Suprapubic skin (tissue), 4 donors: ENCODE results near the gene MS4A12. TPM values are rescaled to one million over a fixed set of nuclear protein-coding genes. Genes with fewer than 3 reads are reported as not detected.

ENCODE experiments used
- DNase-seq, 2 donors: peaks; one replicate each; pipeline ENCODE4 v3.0.0-alpha.2; 2019; ENCODE audit warnings: low spot score in 2 of 2
- H3K27ac ChIP-seq: fragments of 200-600 bp; sonication (generic); one replicate; pipeline ENCODE4 v1.5.1; 2019
- H3K27me3 ChIP-seq: fragments of 200-600 bp; sonication (generic); one replicate; pipeline ENCODE4 v1.5.1; 2019
- H3K36me3 ChIP-seq: fragments of 200-600 bp; sonication (generic); one replicate; pipeline ENCODE4 v1.5.1; 2019
- H3K4me1 ChIP-seq: fragments of 200-600 bp; sonication (generic); one replicate; pipeline ENCODE4 v1.5.1; 2019
- H3K4me3 ChIP-seq: fragments of 200-600 bp; sonication (generic); one replicate; pipeline ENCODE4 v1.5.1; 2019; ENCODE audit warnings: mild to moderate bottlenecking
- H3K9me3 ChIP-seq: fragments of 200-600 bp; sonication (generic); one replicate; pipeline ENCODE4 v1.5.1; 2019
- EP300 ChIP-seq: sonication (generic); formaldehyde crosslinking; IDR thresholded peaks from one replicate; pipeline ENCODE4 v1.6.1; 2017; ENCODE audit warnings: antibody characterized with exemption
- POLR2A ChIP-seq, 2 donors: fragments of 450-650 bp; IDR thresholded peaks; one replicate each; pipeline ENCODE4 v1.6.1; 2017; ENCODE audit warnings: antibody characterized with exemption in 2 of 2, mild to moderate bottlenecking in 2 of 2, moderate library complexity in 2 of 2
- POLR2AphosphoS5 ChIP-seq, 3 donors: sonication (generic); formaldehyde crosslinking; IDR thresholded peaks; one replicate each; pipeline ENCODE4 v1.6.1; 2017; ENCODE audit warnings: antibody characterized with exemption in 3 of 3
- WGBS: methylation state at CpG from one replicate; pipeline ENCODE4 v1.1.5; 2018; 5-methylcytosine and 5-hydroxymethylcytosine counted together
- total RNA-seq, 4 donors: library from RNA; depleted of rRNA; stranded (reverse); fragments of >200 nt; gene quantifications; one replicate each; pipeline ENCODE4 v1.1.0, GENCODE V29; 2016
- TF ChIP-seq, protein P1 (sequence below), 2 donors: fragments of 200-600 bp in 1 of 2; fragments of 450-650 bp in 1 of 2; sonication (generic) in 1 of 2; IDR thresholded peaks; one replicate each; pipeline ENCODE4 v1.5.1; 2016 to 2019; ENCODE audit warnings: antibody characterized with exemption in 2 of 2, mild to moderate bottlenecking in 1 of 2, moderate library complexity in 1 of 2

Gene MS4A12
- total RNA-seq, 4 donors from 2014 or later = not detected

DNA sequence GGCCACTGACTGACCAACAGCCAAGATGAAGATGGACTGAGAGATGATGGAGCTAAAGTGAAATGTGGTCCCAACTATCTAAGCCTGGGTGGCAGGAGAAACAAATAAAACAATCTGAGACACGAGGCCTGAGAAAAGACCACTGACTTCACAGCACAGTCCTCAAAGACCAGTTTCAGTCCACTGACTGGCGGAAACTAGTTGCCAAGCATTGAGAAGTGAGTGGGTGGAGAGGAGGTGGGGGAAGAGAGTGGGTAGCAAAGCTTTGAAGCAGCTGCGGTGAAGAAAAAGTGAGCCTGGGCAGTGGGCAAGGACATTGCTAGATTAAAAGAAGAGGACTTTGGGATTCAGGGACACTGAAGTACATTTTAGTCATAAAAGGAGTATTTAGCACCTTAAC is 35.0 kb upstream of the MS4A12 start:
- WGBS = 72% methylated on average over 3 of the region's 3 CpGs
- H3K4me3 ChIP-seq = no peak overlapping the region
- TF ChIP-seq EP300 (no peak), POLR2A (IDR thresholded peaks at IDR 0.05) (no peak), POLR2AphosphoS5 (IDR thresholded peaks at IDR 0.05) (no peak)
- TF ChIP-seq, protein P1, sequence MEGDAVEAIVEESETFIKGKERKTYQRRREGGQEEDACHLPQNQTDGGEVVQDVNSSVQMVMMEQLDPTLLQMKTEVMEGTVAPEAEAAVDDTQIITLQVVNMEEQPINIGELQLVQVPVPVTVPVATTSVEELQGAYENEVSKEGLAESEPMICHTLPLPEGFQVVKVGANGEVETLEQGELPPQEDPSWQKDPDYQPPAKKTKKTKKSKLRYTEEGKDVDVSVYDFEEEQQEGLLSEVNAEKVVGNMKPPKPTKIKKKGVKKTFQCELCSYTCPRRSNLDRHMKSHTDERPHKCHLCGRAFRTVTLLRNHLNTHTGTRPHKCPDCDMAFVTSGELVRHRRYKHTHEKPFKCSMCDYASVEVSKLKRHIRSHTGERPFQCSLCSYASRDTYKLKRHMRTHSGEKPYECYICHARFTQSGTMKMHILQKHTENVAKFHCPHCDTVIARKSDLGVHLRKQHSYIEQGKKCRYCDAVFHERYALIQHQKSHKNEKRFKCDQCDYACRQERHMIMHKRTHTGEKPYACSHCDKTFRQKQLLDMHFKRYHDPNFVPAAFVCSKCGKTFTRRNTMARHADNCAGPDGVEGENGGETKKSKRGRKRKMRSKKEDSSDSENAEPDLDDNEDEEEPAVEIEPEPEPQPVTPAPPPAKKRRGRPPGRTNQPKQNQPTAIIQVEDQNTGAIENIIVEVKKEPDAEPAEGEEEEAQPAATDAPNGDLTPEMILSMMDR (IDR thresholded peaks at IDR 0.05) = no peak

DNA sequence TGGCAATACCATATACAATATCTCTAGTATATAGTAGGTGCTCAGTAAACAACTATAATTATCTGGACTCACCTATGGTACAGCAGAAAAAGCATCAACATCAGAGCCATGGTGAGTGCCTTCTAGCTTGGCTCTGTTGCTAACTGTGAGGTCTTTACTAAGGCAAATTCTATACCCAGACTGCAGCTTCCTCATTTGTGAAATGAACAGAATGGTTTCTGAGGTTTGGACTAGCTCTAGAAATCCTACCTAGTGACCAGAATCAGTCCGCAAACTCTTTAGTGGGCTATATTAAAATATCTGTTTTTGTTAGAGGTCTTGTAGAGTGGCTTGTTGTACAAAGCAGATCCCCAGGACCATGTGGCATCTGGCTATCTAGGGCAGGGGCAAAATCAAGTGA is 33.2 kb upstream of the MS4A12 start:
- Histone ChIP-seq H3K36me3 (no peaks in the 10 kb centered on the region), H3K27ac (no peak overlapping the region), H3K4me3 (no peak overlapping the region), H3K27me3 (no peaks in the 10 kb centered on the region), H3K9me3 (no peaks in the 10 kb centered on the region), H3K4me1 (no peaks in the 10 kb centered on the region)
- WGBS = 100% methylated on average over 1 of the region's 1 CpG
- TF ChIP-seq EP300 (no peak), POLR2A (IDR thresholded peaks at IDR 0.05) (no peak), POLR2AphosphoS5 (IDR thresholded peaks at IDR 0.05) (no peak)
- TF ChIP-seq, protein P1 (IDR thresholded peaks at IDR 0.05) = no peak
- DNase-seq = no peak

More for the DNA sequence above, 35.0 kb upstream of the MS4A12 start:
- H3K27ac ChIP-seq = no peak overlapping the region
- H3K9me3 ChIP-seq = no peaks in the 10 kb centered on the region
- no peaks in the 10 kb centered on the region for H3K36me3 ChIP-seq
- no peaks in the 10 kb centered on the region for H3K4me1 ChIP-seq
- H3K27me3 ChIP-seq = no peaks in the 10 kb centered on the region
- no peak for DNase-seq

DNA sequence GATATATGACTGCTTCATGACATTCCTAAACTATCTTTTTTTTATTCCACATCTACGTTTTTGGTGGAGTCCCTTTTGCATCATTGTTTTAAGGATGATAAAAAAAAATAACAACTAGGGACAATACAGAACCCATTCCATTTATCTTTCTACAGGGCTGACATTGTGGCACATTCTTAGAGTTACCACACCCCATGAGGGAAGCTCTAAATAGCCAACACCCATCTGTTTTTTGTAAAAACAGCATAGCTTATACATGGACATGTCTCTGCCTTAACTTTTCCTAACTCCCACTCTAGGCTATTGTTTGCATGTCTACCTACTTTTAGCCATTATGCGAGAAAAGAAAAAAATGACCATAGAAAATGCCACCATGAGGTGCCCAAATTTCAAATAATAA is 23.7 kb upstream of the MS4A12 start:
- H3K27ac ChIP-seq = no peak overlapping the region
- H3K9me3 ChIP-seq = no peaks in the 10 kb centered on the region
- DNase-seq = no peak
- WGBS = 67% methylated on average over 2 of the region's 2 CpGs
- no peak overlapping the region for H3K4me3 ChIP-seq
- H3K27me3 ChIP-seq = no peaks in the 10 kb centered on the region
- no peaks in the 10 kb centered on the region for H3K36me3 ChIP-seq
- H3K4me1 ChIP-seq = no peaks in the 10 kb centered on the region
- TF ChIP-seq POLR2AphosphoS5 (IDR thresholded peaks at IDR 0.05) (no peak), EP300 (no peak), POLR2A (IDR thresholded peaks at IDR 0.05) (no peak)
- TF ChIP-seq, protein P1 (IDR thresholded peaks at IDR 0.05) = no peak

DNA sequence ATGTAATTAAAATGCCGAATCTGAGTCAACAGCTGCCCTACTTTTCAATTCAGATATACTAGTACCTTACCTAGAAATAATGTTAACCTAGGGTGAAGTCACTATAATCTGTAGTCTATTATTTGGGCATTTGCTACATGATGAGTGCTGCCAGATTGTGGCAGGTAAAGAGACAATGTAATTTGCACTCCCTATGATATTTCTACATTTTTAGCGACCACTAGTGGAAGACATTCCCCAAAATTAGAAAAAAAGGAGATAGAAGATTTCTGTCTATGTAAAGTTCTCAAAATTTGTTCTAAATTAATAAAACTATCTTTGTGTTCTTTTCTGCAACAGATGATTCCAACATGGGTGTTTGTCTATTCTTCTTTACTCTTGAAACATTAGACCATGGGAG is 22.9 kb upstream of the MS4A12 start:
- Histone ChIP-seq H3K27me3 (no peaks in the 10 kb centered on the region), H3K9me3 (no peaks in the 10 kb centered on the region), H3K4me1 (no peaks in the 10 kb centered on the region), H3K36me3 (no peaks in the 10 kb centered on the region), H3K4me3 (no peak overlapping the region), H3K27ac (no peak overlapping the region)
- TF ChIP-seq EP300 (no peak), POLR2A (IDR thresholded peaks at IDR 0.05) (no peak), POLR2AphosphoS5 (IDR thresholded peaks at IDR 0.05) (no peak)
- TF ChIP-seq, protein P1 (IDR thresholded peaks at IDR 0.05) = no peak
- no peak for DNase-seq
- WGBS = 61% methylated on average over 2 of the region's 2 CpGs

DNA sequence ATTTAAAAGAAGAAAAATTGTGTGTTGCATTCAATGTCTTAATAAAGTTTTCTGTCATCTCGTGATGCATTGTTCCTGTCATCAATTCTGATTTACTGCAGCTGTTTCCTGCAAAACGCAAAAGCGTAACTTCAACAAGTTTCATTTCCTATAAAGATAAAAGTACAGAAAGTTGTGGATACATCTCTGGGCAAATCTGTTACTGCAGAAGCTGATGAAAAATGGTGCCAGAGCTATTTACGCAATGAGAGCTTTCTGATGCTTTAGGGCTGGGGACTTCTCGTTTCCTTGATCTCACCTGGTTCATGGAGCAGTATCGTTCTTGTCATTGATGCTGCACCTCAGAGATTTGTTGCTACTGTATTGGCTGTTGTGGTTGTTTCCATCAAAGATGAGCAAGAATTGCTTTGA is 15.5 kb upstream of the MS4A12 start:
- no peak for DNase-seq
- WGBS = 66% methylated on average over 6 of the region's 6 CpGs
- H3K9me3 ChIP-seq = no peaks in the 10 kb centered on the region
- H3K36me3 ChIP-seq = no peaks in the 10 kb centered on the region
- H3K4me1 ChIP-seq = no peaks in the 10 kb centered on the region
- TF ChIP-seq, protein P1 (IDR thresholded peaks at IDR 0.05) = no peak
- no peak for TF ChIP-seq POLR2A (IDR thresholded peaks at IDR 0.05)
- no peak for TF ChIP-seq EP300
- TF ChIP-seq POLR2AphosphoS5 (IDR thresholded peaks at IDR 0.05) = no peak
- no peaks in the 10 kb centered on the region for H3K27me3 ChIP-seq
- H3K27ac ChIP-seq = no peak overlapping the region
- no peak overlapping the region for H3K4me3 ChIP-seq
